Activated CD4-positive, alpha-beta memory T cell treated with anti-CD3 and anti-CD28 coated beads for 36 hours (primary cell): ENCODE data around the gene PRDM11. TPM values are rescaled to one million over a fixed set of nuclear protein-coding genes. Genes with fewer than 3 reads are reported as not detected.
"Not testable (repeated sequence)": the region's sequence is repeated elsewhere in the genome, so short reads cannot be mapped to it uniquely, and the experiment has no call there.

Experiments
- CTCF ChIA-PET: fragments of 350-600 bp; sonication (Branson Sonifier 250); formaldehyde crosslinking; loops from one replicate; lab custom pipeline; 2021; ENCODE audit warnings: antibody characterized with exemption, inconsistent platforms; lab: Charles Lee
- POLR2A ChIA-PET: fragments of 350-600 bp; sonication (Branson Sonifier 250); formaldehyde crosslinking; loops from one replicate; lab custom pipeline; 2021; ENCODE audit warnings: antibody characterized with exemption; lab: Charles Lee
- DNase-seq: peaks from one replicate; pipeline ENCODE4 v3.0.0-alpha.2; 2020
- H3K27ac Mint-ChIP-seq: one replicate; pipeline ENCODE4 v1.8.0; 2021; ENCODE audit warnings: mixed read lengths
- H3K27me3 Mint-ChIP-seq: one replicate; pipeline ENCODE4 v1.8.0; 2021; ENCODE audit warnings: mixed read lengths
- H3K36me3 Mint-ChIP-seq: one replicate; pipeline ENCODE4 v1.8.0; 2021; ENCODE audit warnings: mixed read lengths
- H3K4me1 Mint-ChIP-seq: one replicate; pipeline ENCODE4 v1.8.0; 2021; ENCODE audit warnings: low read depth, mixed read lengths
- H3K4me3 Mint-ChIP-seq: one replicate; pipeline ENCODE4 v1.8.0; 2021; ENCODE audit warnings: mild to moderate bottlenecking, mixed read lengths
- H3K9me3 Mint-ChIP-seq: one replicate; pipeline ENCODE4 v1.8.0; 2021; ENCODE audit warnings: mixed read lengths
- intact Hi-C: fragments of 100-400 bp; cut with micrococcal nuclease; formaldehyde crosslinking; loops from one replicate; pipeline ENCODE4 v1.15.1; 2023
- total RNA-seq, 2 experiments: library from RNA; stranded (reverse); gene quantifications; one replicate each; pipeline ENCODE4 v1.2.3, GENCODE V29; 2021

Gene PRDM11
- total RNA-seq, 2 experiments from 2014 or later: 1.1 to 1.2 TPM

DNA sequence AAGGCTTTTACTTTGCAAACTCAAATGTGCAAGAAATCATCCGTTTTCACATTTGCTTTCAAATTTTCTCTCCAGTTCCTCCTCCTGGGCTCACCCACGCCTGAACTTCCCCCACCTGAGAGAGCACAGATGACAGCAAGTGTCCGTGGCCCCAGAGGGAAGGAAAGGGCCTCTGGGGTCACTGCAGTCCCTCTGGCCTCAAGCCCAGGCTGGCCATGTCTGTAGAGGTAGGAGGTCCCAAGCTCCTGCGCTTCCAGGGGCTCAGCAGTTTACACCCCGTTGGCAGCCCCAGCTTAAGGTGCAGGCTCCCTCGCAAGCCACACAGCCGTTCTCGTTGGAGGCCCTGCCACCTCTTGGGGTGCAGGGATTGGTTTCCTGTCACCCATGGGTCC is 40.5 kb upstream of the PRDM11 start:
- intact Hi-C loops: loop anchor here (1.0 to 10.0 kb wide), 2 partner anchors 179 to 551 kb away; no protein-coding TSS in a partner anchor
- peak; percentile 3 for DNase-seq
- Mint-ChIP-seq H3K27ac (no peak overlapping the region), H3K36me3 (no peaks in the 10 kb centered on the region), H3K9me3 (no peaks in the 10 kb centered on the region), H3K4me3 (no peak overlapping the region), H3K4me1 (peaks cover 12% of the 10 kb centered on the region), H3K27me3 (peaks cover 3% of the 10 kb centered on the region)
- ChIA-PET CTCF (interaction anchor here (1.0 to 22.0 kb wide), 16 partner anchors 9 to 265 kb away, joined by 3 to 1143 read pairs (median 6); partner anchors contain the start of gene SYT13), POLR2A (interaction anchor here (2.2 kb wide), 1 partner anchor 170 kb away, joined by 6 read pairs; no protein-coding TSS in a partner anchor)

DNA sequence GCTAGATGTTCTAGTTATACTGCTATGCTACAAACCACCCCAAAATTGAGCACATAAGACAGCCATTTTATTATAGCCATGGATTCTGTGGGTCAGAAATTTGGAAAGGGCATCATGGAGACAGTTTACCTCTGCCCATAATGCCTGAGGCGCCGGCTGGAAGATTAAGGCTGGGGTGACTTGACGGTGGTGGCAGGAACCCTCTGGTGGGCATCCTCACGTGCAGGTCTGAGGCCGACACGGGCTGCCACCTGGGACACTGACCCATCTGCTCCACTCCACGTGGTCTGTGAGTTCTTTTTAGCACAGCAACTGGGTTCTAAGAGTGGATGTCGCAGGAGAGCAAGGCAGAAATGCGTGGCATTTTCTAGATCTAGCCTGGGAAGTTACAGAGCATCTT is 40.0 kb upstream of the PRDM11 start:
- no peak overlapping the region for H3K4me3 Mint-ChIP-seq
- peak; percentile 4 for DNase-seq
- no peaks in the 10 kb centered on the region for H3K9me3 Mint-ChIP-seq
- no peaks in the 10 kb centered on the region for H3K36me3 Mint-ChIP-seq
- POLR2A ChIA-PET: interaction anchor here (2.2 kb wide), 1 partner anchor 170 kb away, joined by 6 read pairs; no protein-coding TSS in a partner anchor
- peaks cover 3% of the 10 kb centered on the region for H3K27me3 Mint-ChIP-seq
- CTCF ChIA-PET: interaction anchor here (1.0 to 22.0 kb wide), 6 partner anchors 9 to 227 kb away, joined by 3 to 1143 read pairs (median 10); no protein-coding TSS in a partner anchor
- intact Hi-C loops: loop anchor here (10.0 kb wide), 1 partner anchor 552 kb away; no protein-coding TSS in a partner anchor
- H3K27ac Mint-ChIP-seq: no peak overlapping the region
- H3K4me1 Mint-ChIP-seq: peaks cover 12% of the 10 kb centered on the region

DNA sequence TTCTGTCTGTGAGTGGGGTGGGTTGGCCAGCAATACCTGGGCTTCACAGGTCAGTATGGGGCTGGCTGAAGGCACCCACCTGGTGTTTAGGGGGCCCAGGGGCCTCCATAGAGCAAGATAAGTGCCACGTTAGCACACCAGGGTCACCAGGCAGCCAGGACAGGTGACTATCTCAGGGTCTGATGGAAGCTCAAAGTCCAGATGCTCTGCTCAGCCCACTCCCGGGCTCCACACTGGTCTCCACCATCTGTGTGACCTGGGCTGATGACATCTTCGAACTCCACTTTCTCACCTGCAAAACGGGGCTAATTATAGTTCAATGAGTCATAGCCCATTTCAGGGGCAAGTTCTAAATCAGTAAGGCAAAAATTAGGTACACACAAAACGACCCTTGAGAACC is 39.4 kb upstream of the PRDM11 start:
- Mint-ChIP-seq H3K4me3 (no peak overlapping the region), H3K4me1 (peaks cover 12% of the 10 kb centered on the region), H3K27ac (no peak overlapping the region), H3K9me3 (no peaks in the 10 kb centered on the region), H3K27me3 (peaks cover 5% of the 10 kb centered on the region), H3K36me3 (no peaks in the 10 kb centered on the region)
- peak; percentile 4 for DNase-seq
- intact Hi-C loops: loop anchor here (10.0 kb wide), 1 partner anchor 552 kb away; no protein-coding TSS in a partner anchor
- POLR2A ChIA-PET: no interaction called here
- CTCF ChIA-PET: interaction anchor here (1.0 to 22.0 kb wide), 3 partner anchors 8 to 170 kb away, joined by 3 to 1143 read pairs (median 9); no protein-coding TSS in a partner anchor

DNA sequence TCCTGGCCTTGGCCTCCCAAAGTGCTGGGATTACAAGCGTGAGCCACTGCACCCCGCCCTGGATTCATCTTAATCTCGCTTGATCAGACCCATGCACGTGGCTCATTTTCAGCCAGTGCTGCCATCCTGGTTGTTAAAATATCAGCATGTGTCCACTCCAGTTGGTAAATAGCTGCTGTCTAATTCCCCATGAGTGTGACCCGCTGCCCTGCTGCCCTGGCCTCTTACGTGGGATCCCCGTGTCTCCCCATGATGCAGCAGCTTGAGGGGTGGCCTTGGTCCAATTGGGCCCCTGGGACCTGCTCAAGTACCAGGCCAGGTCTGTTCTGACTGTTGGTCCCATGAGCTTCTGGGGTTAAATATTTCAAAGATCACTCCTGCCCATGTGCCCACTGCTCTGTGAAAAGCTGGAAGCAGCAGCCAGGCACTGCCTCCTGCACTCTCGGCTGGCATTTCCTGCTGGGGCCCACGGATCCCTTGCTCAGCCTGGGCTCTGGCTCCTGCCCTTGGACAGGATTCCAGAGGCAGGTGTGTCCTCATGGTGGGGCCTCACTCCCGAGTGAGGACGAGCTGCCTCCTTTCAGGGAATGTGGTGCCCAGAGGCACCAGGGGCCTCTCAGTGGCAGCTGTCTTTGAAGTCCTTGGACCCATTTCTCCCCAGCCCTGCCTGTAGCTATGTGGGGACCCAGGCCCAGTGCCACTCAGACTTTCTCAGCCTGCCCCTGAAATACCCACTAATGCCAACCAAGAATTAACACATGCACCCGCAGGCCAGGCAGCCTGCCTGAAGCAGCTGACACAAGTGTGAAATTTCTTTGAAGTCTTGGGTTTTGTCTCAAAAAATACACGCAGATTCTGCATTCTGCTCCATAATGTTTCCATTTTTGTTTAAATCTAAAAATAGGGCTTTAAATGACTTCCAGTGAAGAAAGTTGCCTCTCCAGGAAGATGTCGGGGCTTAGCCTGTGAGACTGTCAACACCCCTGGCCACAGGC is 38.1 kb upstream of the PRDM11 start:
- H3K36me3 Mint-ChIP-seq: no peaks in the 10 kb centered on the region
- no peaks in the 10 kb centered on the region for H3K9me3 Mint-ChIP-seq
- intact Hi-C loops: loop anchor here (10.0 kb wide), 1 partner anchor 554 kb away; no protein-coding TSS in a partner anchor
- ChIA-PET POLR2A (no interaction called here), CTCF (interaction anchor here (0.6 to 22.0 kb wide), 4 partner anchors 125 to 223 kb away, joined by 3 to 1143 read pairs (median 60); no protein-coding TSS in a partner anchor)
- no peaks in the 10 kb centered on the region for H3K4me1 Mint-ChIP-seq
- H3K27ac Mint-ChIP-seq: no peak overlapping the region
- H3K27me3 Mint-ChIP-seq: peaks cover 18% of the 10 kb centered on the region
- no peak overlapping the region for H3K4me3 Mint-ChIP-seq
- peak; percentile 4 for DNase-seq

DNA sequence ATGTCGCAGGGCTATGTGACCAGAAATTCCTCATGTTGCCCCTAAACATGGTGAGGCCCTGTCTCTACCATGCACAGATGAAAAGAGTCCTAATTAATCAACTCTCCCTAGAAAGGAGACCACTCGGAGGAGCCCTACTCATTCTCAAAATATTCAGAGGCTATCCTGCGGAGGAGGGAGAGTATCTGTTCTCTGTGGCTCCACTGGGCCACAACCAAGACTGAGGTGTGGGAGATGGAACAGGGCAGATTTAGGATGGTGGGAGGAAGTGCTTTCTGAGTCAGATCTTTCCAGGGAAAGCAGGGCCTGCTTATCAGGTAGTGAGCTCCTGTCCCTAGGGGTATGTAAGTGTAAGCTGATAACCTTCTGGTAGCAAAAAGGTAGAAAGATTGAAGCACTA is 37.0 kb upstream of the PRDM11 start:
- CTCF ChIA-PET: interaction anchor here (0.9 to 22.0 kb wide), 14 partner anchors 29 to 231 kb away, joined by 3 to 1143 read pairs (median 9); no protein-coding TSS in a partner anchor

DNA sequence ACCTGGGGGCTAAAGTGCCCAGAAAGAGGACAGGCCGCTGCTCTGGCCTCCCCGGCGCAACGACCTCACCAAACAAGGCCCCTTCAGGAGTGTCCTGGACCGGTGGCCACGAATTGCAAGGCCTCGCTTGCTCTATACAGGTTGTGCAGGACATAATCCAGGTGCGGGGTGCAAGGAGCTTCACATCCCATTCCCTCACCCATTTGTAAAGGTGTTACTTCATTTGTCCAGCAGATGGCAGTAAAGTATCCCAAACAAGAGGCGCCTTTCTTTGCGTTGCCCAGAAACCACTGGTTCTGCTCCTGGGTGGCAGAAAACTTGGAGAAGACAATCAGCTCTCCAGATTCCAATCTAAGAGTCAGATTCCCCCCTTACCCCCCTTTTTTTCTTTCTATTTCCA is 35.9 kb upstream of the PRDM11 start:
- ChIA-PET POLR2A (no interaction called here), CTCF (interaction anchor here (0.6 to 22.0 kb wide), 53 partner anchors 8 to 422 kb away, joined by 3 to 1143 read pairs (median 4); partner anchors contain the start of gene SYT13)
- Mint-ChIP-seq H3K4me3 (no peak overlapping the region), H3K4me1 (no peaks in the 10 kb centered on the region), H3K27ac (no peak overlapping the region), H3K27me3 (peaks cover 34% of the 10 kb centered on the region), H3K36me3 (no peaks in the 10 kb centered on the region), H3K9me3 (no peaks in the 10 kb centered on the region)
- peak; percentile 31 for DNase-seq
- intact Hi-C loops: loop anchor here (1.0 to 5.0 kb wide), 4 partner anchors 122 to 222 kb away; no protein-coding TSS in a partner anchor

More for the DNA sequence above, 37.0 kb upstream of the PRDM11 start:
- Mint-ChIP-seq H3K36me3 (no peaks in the 10 kb centered on the region), H3K9me3 (no peaks in the 10 kb centered on the region), H3K27me3 (peaks cover 29% of the 10 kb centered on the region), H3K4me1 (no peaks in the 10 kb centered on the region), H3K4me3 (no peak overlapping the region), H3K27ac (no peak overlapping the region)
- POLR2A ChIA-PET: no interaction called here
- intact Hi-C loops: loop anchor here (10.0 kb wide), 1 partner anchor 555 kb away; no protein-coding TSS in a partner anchor
- DNase-seq: peak; percentile 3

DNA sequence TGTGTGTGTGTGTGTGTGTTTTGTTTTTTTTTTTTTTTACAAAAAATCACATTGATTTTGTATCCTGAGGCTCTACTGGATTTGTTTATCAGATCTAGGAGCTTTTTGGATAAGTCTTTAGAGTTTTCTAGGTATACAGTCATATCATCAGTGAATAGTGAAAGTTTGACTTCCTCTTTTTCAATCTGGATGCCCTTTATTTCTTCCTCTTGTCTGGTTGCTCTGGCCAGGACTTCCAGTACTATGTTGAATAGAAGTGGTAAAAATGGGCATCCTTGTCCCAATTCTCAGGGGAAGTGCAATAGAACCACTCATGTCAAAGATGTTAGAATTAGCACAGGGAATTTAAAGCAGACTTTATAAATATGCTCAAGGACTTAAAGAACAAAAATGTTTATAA is 32.6 kb upstream of the PRDM11 start:
- H3K27ac Mint-ChIP-seq: no peak overlapping the region
- DNase-seq: no peak
- no peak overlapping the region for H3K4me3 Mint-ChIP-seq
- POLR2A ChIA-PET: no interaction called here
- peaks cover 39% of the 10 kb centered on the region for H3K27me3 Mint-ChIP-seq
- no peaks in the 10 kb centered on the region for H3K4me1 Mint-ChIP-seq
- H3K36me3 Mint-ChIP-seq: no peaks in the 10 kb centered on the region
- H3K9me3 Mint-ChIP-seq: no peaks in the 10 kb centered on the region
- intact Hi-C loops: loop anchor here (5.0 kb wide), 2 partner anchors 118 to 133 kb away; no protein-coding TSS in a partner anchor
- CTCF ChIA-PET: interaction anchor here (0.6 to 2.8 kb wide), 8 partner anchors 10 to 658 kb away, joined by 3 to 6 read pairs (median 3); no protein-coding TSS in a partner anchor

DNA sequence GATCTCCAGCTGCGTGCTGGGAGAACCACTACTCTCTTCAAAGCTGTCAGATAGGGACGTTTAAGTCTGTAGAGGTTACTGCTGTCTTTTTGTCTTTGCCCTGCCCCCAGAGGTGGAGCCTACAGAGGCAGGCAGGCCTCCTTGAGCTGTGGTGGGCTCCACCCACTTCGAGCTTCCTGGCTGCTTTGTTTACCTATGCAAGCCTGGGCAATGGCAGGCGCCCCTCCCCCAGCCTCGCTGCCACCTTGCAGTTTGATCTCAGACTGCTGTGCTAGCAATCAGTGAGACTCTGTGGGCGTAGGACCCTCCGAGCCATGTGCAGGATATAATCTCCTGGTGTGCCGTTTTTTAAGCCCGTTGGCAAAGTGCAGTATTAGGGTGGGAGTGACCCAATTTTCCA is 18.6 kb upstream of the PRDM11 start:
- H3K9me3 Mint-ChIP-seq, H3K4me1 Mint-ChIP-seq, H3K36me3 Mint-ChIP-seq, POLR2A ChIA-PET, H3K4me3 Mint-ChIP-seq, H3K27ac Mint-ChIP-seq, CTCF ChIA-PET, intact Hi-C loops, DNase-seq: not testable (repeated sequence)
- H3K27me3 Mint-ChIP-seq: peaks cover 17% of the 10 kb centered on the region

DNA sequence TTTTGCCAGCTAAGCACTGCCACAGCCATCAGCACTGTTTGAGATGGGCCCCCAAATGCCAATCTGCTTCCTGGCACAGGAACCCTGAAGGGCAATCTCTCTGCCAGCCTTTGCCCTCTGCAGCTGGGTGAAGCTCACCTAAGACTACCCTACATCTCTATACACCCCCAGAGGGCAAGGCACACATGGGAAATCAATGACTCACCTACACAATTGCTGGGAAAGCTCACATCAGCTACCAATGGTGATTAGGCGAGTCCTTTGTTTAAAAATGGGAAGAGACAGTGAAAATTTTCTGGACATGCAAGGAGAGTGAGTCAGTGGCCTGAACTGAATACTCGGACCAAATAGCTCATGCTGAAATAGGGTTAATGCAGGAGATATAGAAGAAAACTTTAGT is 12.6 kb upstream of the PRDM11 start:
- ChIA-PET CTCF (no interaction called here), POLR2A (no interaction called here)
- Mint-ChIP-seq H3K27ac (no peak overlapping the region), H3K4me1 (no peaks in the 10 kb centered on the region), H3K9me3 (peaks cover 2% of the 10 kb centered on the region), H3K27me3 (peaks cover 30% of the 10 kb centered on the region), H3K36me3 (peaks cover 2% of the 10 kb centered on the region), H3K4me3 (no peak overlapping the region)
- intact Hi-C loops: no loop called here
- DNase-seq: no peak

DNA sequence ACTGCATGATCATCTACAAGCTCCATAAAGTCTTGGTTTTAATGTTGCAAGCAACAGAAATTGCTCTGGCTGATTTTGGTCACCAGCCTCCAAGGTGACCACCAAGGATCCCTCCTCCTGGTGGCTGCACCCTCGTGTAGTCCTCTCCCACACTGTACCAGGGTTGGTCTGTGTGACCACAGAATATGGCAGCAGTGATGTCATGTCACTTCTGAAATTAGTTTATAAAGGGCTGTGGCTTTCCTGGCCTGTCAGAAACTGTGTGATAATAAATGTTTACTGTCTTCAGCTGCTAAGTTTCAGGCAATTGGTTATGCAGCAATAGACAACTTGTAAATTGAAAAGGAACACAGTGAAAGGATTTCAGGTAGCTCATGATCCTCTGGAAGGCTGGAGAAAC is 5.3 kb upstream of the PRDM11 start:
- no peak overlapping the region for H3K4me3 Mint-ChIP-seq
- ChIA-PET POLR2A (no interaction called here), CTCF (interaction anchor here (0.6 to 1.6 kb wide), 4 partner anchors 15 to 214 kb away, joined by 3 to 8 read pairs (median 3); no protein-coding TSS in a partner anchor)
- no peaks in the 10 kb centered on the region for H3K36me3 Mint-ChIP-seq
- peaks cover 12% of the 10 kb centered on the region for H3K27me3 Mint-ChIP-seq
- H3K27ac Mint-ChIP-seq: no peak overlapping the region
- peaks cover 9% of the 10 kb centered on the region for H3K4me1 Mint-ChIP-seq
- intact Hi-C loops: loop anchor here (10.0 kb wide), 1 partner anchor 576 kb away; the partner anchor contains the start of gene CD82
- H3K9me3 Mint-ChIP-seq: no peaks in the 10 kb centered on the region
- peak; percentile 46 for DNase-seq

DNA sequence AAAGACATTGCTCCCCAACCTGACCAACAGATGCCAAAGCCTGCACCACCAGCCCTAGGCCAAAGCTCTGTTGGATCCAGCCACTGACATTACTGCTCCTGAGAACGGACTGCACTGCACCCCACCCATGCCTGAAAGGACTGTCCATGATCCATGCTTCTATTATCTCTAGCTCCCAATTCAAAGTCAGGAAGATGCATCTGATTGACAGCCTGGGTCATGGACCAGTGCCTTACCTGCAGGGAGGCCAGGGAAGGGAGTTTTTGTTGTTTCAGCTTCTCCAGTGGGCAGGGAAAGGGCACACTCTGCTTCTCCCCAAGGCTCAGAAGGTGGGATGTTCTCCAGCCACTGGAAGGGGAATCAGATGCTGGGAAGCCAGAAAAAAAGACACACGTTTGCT is 4.8 kb upstream of the PRDM11 start:
- Mint-ChIP-seq H3K4me3 (no peak overlapping the region), H3K27ac (no peak overlapping the region), H3K27me3 (peaks cover 12% of the 10 kb centered on the region), H3K36me3 (no peaks in the 10 kb centered on the region), H3K4me1 (peaks cover 9% of the 10 kb centered on the region), H3K9me3 (no peaks in the 10 kb centered on the region)
- ChIA-PET POLR2A (no interaction called here), CTCF (interaction anchor here (1.1 to 1.6 kb wide), 3 partner anchors 14 to 198 kb away, joined by 3 to 8 read pairs (median 3); no protein-coding TSS in a partner anchor)
- intact Hi-C loops: loop anchor here (10.0 kb wide), 1 partner anchor 577 kb away; the partner anchor contains the start of gene CD82
- no peak for DNase-seq
